NCI-H1436 treated with DMSO at 0.1 percent for 48 hours (cell line): ENCODE results near the gene PHAF1.
"Not testable (repeated sequence)": the region's sequence is repeated elsewhere in the genome, so short reads cannot be mapped to it uniquely, and the experiment has no call there.

Source experiments
- DNase-seq: peaks from one replicate; lab custom pipeline; 2025; lab: John Stamatoyannopoulos, UW

Gene PHAF1

DNA sequence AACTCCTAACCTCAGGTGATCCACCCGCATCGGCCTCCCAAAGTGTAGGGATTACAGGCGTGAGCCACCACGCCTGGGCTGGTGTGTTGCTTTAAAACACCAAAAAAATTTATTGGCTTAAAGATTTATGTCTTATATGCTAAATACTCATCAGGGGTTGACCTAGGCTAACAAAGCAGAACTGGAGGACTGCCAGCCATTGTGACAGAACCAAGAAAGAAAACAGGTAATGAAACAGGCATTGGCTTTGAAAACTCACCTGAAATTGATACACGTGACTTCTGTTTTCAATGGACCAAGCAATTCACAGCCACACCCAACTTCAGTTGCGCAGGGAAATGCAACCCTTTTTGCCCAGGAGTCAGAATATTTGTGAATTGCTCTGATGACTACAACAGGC, 4.9 kb upstream of the PHAF1 start:
- no peak for DNase-seq

DNA sequence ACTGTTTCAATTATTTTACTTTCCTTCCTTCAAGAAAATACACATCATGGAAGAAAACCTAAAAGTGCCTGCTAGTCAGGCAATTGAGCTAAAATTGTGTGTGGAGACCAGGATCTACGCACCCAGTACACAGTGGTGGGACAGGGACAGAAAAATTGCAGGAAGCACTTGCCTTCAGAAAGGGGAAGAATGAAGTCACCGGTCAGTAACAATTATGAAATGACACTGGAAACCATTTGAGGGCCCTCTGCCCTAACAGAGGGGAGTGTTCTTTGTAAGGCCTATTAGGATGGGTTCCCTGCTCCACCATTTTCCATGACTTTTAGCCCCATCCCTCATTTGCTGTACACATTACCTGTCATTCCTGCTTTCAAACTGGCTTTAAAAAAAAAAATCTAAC, 4.5 kb upstream of the PHAF1 start:
- no peak for DNase-seq

DNA sequence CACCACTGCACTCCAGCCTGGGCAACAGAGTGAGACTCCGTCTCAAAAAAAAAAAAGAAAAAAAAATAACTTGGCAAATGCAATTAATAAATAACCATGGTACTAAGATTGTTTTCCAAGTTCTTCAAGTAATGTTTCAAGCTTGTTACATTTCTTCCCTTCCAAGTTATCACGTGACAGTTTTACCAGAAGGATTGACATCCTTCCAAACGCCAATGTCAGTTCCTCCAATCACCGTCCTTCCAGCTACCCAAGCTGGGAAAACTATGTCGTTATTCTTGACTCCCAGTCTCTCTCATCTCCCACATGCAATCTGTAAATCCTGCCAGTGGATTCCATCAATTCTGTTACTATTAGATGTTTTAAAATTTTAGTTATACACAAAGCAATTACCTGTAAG, 3.9 kb upstream of the PHAF1 start:
- no peak for DNase-seq

DNA sequence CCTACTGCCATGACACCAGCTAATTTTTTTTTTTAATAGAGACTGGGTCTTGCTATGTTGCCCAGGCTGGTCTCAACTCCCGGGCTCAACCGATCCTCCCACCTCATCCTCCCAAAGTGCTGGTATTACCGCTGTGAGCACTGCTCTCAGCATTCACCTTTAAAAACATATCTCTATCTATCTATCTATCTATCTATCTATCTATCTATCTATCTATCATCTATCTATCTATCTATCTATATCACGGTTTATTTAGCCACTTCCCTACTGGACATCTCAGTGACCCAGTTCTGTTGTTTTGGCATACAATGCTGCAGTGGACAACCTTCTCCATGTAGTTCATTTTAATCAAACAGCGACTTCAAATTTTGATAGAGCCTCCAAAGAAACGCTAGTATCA, 1.3 kb upstream of the PHAF1 start:
- DNase-seq: no peak

DNA sequence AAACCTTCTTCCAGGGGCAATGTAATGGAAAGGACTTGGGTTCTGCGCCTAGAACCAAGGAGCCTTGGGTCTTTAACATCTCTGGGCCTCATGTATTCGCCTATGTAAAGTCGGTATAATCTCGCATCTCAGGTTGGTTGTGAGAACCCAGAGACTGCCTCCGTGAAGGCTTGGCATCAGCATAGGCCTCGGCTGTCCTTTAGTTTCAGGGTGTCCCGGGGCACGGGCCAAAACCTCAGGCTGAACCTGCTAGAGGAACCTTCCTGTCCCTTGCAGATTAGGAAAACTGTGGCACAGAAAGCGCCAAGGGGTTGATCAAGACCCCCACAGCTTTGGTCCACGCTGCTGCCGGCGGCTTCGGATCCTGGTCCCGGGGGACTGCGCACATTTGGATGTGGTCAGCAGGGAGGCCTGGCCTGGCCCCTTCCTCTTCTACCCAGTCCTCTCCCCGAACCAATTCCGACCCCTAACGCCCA, 772 bp upstream of the PHAF1 start:
- DNase-seq: no peak

DNA sequence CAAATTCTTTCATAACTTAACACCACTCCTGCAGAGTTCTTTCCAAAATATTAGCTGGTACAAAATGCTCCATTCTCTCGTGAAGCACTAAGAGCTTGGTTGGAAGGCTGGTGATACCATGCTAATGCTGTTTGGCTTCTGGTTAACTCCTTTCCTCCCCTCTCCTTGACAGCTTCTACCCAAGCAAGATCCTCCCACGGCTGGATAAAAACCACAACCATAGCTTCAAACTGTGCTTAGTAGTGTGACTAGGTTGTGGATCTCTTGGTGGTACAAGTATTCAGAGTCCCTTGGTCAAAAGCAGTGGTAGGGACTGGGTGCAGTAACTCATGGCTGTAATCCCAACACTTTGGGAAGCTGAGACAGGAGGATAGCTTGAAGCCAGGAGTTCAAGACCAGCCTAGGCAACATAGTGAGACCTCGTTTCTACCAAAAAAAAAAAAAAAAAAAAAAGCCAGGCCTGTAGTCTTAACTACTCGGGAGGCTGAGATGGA, 2.3 kb downstream of the PHAF1 start:
- no peak for DNase-seq

DNA sequence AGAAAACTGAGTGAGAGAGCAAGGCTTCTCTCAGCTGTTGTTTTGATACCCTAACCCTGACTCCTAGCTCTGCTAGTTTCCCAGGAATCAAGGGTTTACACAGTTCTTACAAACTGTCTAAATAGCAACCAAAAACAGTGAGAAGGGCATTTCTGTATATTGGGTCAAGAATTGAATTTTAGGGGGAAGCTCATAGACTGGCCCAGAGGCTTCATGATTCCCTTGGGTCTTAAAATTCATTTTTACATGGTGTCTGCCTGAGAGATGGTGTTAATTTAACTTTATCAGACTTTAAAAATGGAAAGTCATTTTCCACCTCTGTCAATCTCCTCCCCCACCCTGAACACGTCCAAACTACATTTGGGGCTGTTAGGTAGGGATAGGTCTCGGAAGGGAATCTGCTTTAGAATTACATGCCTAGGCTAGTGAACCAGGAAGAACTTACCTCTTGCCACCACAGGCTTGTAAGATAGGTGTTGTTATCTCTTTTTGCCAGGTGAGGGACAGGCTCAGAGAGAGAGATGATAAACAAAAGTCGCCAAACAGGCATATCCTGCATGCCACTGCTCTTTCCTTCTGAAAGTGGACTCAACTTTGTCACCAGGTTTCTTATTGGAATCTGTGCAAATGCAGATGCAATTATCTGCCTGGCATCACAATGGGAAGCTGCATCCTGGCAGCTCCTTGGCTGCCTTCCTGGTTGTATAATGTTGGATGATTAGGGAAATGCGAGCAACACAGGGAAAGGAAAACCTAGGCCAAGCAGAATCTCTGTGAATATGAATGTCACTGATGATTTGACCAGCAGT, 3.1 kb downstream of the PHAF1 start:
- no peak for DNase-seq

DNA sequence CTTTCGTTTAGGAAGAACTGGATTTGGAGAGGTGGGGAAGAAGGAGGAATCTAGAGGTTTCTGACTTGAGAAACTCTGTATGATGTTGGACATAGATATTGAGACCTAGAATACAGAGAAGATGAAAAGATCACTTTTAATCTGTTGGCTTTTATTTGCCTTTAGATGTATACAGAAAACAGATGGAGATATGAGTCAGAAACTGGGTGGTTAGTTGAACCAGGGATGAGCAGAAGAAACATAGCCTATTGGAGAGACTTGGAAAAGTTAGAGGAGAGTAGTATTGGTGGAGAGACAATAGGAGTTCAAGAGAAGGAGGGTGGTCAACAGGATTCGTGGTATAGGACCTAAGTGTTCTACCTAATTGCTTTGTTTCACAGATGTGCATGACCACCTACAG, 5.1 kb downstream of the PHAF1 start:
- DNase-seq: no peak

DNA sequence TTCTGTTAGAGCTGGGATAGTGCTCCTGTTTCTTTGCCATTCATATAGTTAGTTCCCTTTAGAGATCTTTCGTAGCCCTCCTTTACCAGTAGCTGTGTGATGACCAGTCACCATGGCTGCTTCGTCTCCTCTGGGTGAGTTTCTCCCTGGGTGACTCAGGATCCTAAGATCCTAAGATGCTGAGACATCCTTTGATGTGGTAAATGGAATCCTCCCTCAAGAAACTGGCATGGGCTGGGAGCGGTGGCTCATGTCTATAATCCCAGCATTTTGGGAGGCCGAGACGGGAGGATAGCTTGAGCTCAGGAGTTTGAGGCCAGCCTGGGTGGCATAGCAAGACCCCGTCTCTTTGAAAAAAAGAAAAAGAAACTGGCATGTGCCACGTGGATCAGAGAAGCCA, 5.9 kb downstream of the PHAF1 start:
- DNase-seq: no peak

DNA sequence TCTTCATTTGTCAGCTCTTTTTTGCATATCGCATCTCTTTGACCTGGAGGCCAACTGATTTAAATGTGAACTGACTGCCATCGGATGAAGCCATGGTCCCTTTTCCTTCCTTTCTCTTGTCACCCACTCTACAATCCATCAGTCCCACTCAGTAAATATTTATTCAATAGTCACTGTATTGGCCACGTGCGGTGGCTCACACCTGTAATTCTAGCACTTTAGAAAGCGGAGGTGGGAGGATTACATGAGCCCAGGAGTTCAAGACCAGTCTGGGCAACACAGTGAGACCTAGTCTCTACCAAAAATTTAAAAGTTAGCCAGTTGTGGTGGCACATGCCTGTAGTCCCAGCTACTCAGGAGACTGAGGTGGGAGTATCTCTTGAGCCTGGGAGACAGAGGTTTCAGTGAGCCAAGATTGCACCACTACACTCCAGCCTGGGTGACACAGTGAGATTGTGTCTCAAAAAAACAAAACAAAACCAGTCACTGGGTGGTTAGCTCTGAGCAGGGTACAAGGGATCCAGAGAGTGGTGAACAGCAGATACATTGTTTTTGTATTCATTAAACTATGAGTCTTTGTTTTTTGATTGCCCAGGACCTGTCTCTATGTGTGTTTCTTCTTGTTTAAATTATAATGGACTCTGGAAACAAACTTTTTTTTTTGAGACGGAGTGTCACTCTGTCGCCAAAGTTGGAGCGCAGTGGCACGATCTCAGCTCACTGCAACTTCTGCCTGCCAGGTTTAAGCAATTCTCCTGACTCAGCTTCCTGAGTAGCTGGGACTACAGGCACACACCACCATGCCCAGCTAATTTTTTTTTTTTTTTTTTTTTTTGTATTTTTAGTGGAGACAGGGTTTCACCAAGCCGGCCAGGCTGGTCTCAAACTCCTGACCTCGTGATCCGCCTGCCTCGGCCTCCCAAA, 6.9 kb downstream of the PHAF1 start:
- DNase-seq: no peak

DNA sequence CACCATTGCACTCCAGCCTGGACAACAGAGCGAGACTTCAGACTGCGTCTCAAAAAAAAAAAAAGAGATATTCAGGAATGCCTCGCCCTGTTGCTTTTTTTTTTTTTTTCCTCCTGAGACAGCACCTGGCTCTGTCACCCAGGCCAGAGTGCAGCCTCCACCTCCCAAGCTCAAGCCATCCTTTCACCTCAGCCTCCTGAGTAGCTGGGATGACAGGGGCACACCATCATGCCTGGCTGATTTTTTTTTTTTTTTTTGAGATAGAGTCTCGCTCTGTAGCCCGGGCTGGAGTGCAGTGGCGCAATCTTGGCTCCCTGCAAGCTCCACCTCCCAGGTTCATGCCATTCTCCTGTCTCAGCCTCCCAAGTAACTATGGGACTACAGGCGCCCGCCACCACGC, 8.0 kb downstream of the PHAF1 start:
- DNase-seq: no peak

DNA sequence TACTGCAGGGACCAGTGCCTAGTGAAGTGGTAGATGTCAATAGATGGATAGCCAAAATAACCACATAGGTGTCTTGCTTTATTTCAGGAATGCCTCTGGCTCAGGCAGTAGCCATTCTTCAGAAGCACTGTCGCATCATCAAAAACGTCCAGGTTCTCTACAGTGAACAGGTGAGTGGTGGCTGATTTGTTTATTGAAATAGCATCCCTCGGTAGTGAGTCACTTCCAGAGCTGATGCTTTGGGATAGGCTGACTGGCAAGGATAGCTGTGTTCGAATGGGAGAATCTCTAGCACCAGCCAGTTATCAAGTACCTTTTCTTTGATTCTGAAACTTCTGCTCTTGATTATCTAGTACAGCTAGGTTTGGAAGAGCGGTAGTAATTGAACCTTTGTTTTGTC, 10.3 kb downstream of the PHAF1 start:
- DNase-seq: no peak

DNA sequence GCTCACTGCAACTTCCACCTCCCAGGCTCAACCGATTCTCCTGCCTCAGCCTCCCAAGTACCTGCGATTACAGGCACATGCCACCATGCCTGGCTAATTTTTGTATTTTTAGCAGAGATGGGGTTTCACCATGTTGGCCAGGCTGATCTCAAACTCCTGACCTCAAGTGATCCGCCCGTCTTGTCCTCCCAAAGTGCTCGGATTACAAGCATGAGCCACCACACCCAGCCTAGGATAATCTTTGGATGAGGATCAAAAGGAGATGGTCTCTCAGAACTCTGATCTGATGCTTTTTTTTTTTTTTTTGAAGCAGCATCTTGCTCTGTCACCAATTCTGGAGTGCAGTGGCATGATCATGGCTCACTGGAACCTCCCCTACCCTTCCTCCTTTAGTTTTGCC, 13.1 kb downstream of the PHAF1 start:
- DNase-seq: not testable (repeated sequence)

DNA sequence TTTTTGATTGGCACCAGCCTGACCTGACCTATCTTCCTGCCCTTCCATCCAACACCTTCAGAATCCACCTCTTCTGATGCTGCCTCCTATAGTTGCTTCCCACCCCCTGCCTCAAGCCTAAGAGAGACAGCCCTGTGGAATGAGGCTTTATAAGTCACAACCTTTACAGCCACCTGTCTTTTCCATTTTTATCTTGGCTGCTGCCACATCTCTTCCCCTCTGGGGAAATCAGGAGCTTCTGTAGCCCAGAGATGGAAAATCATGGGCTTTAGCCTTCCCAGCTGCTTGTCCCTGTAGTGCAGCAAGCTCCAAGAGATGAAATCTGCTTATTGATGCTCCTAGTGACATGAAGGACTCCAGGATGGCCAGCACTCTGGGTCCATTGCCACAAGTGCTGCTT, 18.7 kb downstream of the PHAF1 start:
- DNase-seq: no peak

DNA sequence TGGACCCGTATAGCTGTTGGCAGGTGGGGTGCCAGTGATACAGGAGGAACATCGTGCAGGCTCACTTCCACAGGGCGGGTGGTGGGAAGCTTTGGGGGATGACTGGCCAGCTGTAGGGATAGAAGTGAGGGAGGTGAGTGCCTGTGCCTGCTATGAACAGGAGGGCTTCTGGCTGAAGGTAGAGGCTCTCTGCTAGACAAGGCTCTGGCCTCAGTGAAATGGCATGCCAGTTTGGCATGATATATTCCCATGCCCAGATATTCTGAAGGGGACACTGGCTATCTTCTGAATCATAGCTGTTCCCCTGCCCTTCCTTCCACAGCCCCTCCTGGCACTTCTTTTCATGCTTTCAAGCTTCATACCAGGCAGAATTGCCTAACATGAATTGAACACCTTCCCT, 19.1 kb downstream of the PHAF1 start:
- no peak for DNase-seq

DNA sequence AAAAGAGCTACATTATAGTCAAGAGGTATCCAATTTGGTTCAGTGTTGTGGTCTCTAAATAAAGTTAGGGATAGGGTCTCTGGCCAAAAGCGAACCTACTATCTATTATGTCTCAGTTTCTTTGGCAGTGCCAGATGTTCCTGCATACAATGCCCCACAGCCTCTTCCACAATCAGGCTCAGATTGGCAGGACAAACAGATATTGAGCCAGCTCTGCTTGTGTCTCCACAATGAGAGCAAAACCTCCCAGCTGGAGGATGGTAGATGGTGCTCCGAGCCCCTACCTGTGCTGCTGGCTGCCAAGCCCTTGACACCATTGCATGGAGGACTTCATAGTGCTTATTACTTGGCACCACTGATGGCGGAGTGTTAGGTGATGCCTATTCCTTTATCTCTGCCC, 19.7 kb downstream of the PHAF1 start:
- DNase-seq: no peak

DNA sequence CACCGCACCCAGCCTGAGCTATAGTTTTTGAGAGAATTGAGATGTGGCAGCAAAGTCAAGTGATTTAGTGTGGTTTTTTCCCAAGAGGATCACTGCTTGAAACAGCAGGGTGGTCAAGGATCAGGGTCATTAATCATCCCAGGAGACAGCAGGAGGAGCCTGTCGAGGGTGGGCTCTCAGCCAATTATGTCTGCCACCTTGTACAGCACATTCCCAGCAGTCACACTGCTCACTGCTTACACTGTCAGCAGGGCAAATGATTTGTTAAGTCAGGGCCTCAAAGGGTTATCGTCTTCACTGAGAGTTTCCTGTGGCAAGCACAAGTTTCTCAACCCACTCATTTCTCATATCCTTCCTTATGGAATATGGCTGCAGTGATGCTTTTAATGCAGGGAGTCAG, 27.9 kb downstream of the PHAF1 start:
- DNase-seq: no peak

DNA sequence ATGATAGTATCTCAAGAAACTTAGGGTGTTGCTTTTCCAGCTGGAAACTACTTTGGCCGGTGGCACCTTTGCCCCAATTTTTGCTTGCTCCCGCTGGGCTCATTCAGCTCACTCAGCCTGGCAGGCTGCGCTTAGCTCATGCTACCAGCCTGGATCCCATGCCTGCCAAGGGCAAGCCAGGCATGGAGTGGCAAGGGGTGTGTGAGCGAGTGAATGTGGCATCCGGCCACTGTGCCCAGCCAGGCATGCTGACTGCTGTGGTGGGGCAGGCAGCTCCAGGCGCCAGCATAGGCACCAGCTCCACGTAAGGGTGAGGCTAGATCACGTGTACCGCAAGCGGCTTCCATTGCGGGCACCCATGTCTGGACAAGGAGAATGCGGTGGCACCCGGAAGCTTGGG, 31.6 kb downstream of the PHAF1 start:
- DNase-seq: no peak

DNA sequence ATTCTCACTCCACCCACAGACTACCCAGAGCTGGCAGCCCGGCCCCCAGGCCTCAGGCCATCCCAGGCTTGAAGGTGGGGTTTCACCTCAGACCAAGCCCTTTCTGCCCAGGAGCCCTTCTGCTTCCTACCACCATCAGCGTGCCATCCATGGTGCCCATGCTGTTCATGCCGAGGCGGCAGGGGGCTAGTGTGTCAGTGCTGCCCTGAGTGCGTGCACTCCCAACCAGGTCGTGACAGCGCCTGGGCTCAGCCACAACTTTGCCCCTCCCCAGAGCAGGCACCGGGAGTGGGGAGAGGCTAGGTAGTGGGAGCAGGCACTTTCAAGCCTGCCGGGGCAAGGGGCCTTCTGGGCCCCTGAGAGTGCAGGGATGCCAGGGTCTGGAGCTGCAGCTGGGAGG, 32.6 kb downstream of the PHAF1 start:
- DNase-seq: no peak

DNA sequence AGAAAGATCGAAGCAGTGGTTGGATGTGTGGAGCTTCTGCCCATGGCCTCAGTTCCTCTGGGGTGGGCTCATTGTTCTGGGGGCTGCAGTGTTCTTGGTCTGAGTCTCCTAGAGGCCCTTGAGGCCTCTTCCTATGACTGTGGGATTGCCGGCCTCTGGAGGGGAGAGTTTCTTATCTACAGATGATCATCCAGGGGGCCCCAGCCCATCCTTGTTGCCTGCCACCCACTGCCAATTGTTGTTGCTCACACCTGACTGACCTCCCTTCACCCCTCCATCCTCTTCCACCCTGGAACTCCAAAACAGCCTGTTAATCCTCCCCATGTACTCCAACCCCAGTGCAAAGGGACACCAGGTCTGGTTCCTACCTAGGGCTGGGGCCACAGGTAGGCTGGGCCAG, 35.2 kb downstream of the PHAF1 start:
- DNase-seq: no peak

DNA sequence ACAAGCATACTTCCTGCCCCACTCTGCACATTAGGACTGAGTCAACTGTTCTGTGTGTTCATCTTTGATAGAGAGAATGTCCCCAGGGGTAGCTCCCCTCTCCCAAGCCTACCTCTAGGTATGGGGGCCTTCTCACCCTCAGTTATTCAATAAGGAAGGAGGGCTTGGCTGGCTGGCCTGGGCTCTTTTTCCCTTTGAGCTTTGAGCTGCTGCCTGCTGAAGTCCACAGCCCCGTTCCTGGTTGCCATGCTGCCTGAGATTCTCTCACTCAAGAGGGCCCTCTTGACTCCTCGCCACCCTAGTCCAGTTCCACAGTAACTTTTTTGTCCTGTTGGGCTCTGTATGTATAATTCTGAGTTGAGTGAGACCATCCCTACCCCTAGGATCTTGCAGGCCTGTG, 36.0 kb downstream of the PHAF1 start:
- no peak for DNase-seq

DNA sequence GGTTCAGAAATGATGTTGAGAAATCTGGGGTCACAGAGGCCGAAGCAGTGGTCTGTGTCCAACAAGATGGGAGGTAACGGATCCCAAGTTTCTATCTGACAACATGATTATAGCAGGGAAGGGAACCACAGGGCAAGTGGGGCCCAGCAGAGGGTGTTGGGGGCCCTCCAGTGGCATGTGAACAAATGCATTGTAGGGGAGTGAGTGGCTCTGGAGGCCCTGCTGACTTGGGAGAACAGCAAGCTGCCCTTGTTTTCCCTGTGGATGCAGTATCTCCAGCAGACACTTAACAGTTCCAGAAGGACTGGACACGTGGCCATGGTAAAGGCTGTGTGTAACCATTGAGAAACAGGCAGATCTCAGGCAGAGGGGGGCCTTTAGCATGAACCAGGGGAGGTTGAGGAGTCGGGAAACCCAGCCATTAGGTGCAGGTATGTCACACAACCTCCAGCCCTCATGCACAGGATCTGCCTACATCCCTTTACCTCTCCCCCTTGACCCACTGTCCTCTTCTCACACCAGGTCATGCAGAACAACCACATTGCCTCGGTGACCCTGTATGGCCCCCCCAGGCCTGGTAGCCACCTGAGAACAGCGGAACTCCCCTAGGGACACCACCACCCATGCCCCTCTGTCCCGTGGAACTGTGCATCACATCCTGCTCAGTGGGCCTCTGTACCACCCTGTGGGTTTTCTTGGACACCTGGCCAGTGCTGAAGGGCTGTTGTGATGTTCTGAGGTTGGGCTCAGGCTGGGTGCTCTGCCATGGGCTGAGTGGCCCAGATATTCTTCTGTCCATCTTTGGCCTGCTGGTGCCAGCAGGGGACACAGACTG, 37.0 kb downstream of the PHAF1 start:
- DNase-seq: no peak
